Jurkat, Clone E6-1 (cell line): ENCODE measurements around the gene RALGAPB.
A peak's percentile ranks its signal among the peaks of the same experiment; 100 is the strongest.
"Not testable (repeated sequence)": the region's sequence is repeated elsewhere in the genome, so short reads cannot be mapped to it uniquely, and the experiment has no call there.

Source experiments
- DNase-seq: peaks from one replicate; pipeline ENCODE4 v3.0.0-alpha.2; 2011; ENCODE audit warnings: low read depth, low spot score
- H3K4me3 ChIP-seq: 2 replicates; pipeline ENCODE4 v1.5.1; 2011; ENCODE audit warnings: mild to moderate bottlenecking, low read length, control low read depth, moderate library complexity

Gene RALGAPB

DNA sequence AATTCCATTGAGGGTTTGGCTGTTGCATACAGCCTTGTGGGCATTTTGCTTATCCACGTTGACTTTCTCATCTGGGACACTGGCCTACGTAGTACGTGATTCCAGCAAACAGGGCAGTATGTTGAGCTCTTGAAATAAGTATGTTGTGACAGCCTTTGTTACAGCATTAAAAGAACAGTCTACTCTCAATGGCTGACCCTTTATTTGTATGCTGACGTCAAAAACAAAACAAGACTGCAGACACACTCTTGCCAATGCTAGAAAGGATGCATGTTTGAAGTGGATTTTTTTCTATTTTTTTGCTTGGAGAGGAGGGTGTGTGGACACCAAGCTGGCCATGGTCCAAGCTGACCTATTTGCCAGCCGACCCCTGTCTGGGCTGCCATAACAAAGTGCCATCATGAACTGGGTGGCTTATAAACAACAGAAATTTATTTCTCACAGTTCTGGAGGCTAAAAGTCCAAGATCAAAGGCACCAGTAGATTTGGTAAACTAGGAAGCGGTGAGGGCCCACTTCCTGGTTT lies 26.7 kb upstream of the RALGAPB start:
- DNase-seq: no peak
- H3K4me3 ChIP-seq: peak overlapping the region; percentile 95

DNA sequence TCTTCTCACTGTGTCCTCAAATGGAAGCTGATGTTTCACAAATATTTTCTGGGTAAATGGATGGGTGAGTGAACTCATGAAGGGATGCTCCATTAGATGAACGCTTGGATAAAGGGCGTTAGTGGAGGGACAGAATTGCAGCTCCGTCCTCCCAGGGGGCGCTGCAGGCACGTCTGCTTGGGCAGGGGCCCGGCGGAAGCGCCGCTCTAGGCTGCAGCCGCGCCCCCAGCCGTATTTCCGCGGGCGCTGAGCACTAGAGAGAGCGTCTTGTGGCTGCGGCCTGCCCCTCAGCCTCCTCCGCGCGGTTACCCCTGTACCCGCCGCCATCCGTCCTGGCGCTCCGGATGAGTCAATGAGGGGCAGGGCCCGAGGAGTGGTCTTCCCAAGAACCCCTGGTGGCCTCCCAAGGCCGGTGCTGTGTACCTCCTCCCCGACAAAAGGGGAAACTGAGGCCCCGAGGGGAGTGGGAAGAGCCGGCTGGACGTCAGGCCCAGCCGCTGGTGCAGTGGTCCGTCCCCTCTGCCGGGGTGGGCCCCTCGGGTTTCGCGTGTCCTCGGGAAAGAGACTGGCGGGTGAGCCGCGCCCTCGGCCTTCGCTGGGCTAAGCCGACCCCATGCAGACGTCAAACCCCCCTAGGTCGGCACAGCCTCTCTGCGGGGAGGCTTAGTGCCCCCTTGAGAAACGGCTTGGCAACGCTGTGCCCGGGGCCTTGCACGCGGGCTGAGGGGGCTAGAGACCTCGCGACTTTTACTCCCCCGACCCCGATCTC lies 26.0 kb upstream of the RALGAPB start:
- H3K4me3 ChIP-seq: peak overlapping the region; percentile 95
- DNase-seq: peak; percentile 92

DNA sequence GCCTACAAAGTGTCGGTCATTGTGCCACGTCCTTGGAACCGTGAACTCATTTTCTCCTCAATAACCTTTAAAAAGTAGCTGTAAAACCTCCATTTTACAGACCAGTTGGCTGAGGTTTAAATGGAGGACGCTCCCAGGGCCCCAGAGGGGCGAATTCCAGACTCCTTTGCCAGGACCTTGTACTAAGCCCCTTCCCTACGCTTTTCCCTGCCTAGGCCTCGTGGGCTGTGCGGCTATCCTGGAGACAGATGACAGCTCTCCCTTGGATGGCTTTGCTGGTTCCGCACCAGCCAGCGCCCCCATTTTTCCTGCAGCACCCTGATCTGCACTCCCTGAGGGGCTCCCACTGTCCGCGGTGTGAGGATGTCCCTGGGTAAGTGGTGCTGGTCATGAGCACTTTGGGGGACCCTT lies 25.4 kb upstream of the RALGAPB start:
- DNase-seq: no peak

DNA sequence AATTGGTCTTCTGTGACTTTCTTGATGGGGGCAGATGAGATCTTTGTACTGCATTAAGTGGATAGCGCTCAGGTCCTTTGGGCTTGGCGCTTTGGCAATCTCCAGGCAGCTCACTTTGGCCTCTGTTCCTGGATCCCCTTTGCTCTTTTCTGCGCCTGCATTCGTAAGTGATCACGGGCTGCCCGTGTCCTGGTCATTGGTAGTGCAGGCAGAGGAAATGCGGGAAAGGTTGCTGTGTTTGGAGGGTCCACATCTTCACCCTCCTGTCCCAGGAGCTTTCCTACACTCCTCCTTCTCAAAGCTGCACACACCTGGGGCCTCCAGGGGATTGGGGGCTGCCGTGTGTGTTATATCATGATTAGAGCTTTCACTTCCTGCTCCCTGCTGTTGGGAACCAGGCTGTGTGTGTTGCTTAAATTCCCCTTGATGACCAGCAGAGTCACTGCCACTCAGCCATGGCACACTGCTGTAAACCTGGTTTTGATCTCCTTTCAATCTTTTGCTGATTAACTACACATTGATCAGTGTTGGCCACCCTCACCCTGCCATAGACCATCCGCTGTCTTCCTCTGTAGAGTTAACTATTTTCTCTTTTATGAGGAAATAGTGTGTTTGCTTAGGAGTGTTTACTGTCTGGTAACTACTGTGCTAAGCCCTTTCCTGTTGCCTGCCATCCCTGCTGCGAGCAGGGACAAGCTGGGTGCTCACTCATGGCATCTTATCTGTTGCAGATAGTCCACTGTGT lies 24.5 kb upstream of the RALGAPB start:
- peak; percentile 35 for DNase-seq
- H3K4me3 ChIP-seq: peak overlapping the region; percentile 95

More for the DNA sequence above, 25.4 kb upstream of the RALGAPB start:
- H3K4me3 ChIP-seq: peak overlapping the region; percentile 95

DNA sequence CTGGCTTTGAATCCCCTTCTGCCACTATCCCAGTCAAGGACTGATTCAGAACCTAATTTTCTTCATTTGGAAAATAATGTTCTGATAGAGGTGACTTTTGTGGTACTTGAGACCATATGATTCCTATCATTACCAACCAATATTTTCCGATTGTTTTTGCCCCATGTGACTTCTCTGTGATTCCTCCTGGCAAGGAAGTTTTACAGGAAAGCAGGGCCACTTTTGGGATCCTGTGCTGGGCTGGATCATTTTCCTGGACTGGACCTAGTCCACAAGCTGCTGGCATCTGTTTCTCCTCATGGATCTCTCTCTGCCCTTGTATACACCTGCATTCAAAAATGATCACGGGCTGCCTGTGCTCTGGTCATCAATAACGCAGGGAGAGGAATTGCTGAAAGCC lies 23.6 kb upstream of the RALGAPB start:
- H3K4me3 ChIP-seq: no peak overlapping the region

DNA sequence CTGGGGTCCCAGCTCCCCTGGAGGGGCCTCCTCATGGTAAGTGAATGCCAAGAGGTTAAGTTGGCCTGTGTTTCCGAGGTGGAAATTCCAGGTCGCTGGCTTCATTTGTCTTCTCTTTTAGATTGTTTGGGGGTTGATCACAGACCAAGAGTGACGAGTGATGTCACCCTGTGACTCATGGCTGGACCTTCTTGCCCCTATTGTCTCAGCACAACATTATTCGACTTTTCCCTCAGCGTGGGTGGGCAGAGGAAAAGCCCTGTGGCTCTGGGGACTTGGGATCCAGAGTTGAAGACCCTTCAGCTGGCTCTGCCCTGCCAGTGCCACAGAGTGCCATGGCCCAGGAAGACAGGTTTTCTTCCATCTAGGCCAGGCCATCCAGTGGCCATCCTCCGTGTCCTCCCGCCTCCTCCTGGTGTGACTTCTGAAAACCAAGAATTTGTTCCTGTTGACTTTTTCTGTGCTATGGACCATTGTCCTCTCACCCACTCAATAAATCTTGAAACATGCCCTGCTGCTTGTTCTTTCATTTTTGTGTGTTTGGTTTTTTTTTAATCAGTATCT lies 22.1 kb upstream of the RALGAPB start:
- no peak overlapping the region for H3K4me3 ChIP-seq
- DNase-seq: no peak

More for the DNA sequence above, 23.6 kb upstream of the RALGAPB start:
- no peak for DNase-seq

DNA sequence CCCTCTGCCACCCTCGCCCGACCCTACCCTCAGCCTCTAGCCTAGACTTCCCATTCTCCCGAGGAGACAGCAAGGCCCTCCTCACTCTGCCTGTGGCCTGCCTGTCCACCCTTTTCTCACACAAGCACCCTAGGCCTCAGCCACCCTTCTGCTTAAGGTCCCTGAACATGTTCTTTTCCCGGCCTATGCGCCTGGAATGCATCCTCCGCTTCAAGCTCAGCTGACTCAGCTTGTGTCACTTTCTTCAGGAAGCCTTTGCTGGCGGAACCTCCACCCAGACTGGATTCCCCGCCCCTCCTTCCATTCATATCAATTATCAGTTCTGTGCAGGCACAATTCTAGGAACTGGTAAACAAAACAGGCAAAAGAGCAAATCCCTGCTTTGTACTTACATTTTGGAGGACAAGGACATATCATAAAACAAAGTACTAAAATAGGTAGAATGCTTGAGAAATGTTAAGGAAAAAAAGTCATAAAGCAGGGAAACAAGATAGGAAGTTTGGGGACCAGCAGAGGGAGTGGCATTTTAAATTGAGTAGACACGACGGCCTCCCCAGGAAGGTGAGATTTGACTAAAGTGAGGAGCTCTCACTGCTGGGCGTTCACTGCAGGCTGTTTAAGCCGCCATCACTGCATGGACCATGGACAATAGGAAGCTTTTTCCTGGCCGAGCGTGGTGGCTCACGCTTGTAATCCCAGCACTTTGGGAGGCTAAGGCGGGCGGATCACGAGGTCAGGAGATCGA lies 19.6 kb upstream of the RALGAPB start:
- DNase-seq: no peak
- no peak overlapping the region for H3K4me3 ChIP-seq

DNA sequence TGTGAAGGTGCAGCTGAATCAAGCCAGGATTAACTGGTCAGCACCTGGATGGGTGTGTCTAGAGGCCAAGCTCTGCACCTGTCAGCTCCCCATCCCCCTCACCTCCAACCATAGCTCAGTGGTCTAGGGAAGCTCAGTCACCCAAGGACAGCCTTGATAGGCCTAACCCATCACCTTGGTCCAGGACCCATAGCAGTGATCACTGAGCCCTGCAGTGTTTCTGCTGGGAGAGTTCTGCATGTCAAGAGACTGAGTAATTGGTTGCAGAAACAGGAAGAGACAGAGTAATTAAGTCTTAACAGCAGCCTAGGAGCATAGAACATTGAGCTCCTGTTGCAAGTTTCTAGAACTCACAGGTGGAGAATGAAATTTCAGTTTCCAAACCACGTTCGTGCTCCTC lies 18.7 kb upstream of the RALGAPB start:
- no peak for DNase-seq
- no peak overlapping the region for H3K4me3 ChIP-seq

DNA sequence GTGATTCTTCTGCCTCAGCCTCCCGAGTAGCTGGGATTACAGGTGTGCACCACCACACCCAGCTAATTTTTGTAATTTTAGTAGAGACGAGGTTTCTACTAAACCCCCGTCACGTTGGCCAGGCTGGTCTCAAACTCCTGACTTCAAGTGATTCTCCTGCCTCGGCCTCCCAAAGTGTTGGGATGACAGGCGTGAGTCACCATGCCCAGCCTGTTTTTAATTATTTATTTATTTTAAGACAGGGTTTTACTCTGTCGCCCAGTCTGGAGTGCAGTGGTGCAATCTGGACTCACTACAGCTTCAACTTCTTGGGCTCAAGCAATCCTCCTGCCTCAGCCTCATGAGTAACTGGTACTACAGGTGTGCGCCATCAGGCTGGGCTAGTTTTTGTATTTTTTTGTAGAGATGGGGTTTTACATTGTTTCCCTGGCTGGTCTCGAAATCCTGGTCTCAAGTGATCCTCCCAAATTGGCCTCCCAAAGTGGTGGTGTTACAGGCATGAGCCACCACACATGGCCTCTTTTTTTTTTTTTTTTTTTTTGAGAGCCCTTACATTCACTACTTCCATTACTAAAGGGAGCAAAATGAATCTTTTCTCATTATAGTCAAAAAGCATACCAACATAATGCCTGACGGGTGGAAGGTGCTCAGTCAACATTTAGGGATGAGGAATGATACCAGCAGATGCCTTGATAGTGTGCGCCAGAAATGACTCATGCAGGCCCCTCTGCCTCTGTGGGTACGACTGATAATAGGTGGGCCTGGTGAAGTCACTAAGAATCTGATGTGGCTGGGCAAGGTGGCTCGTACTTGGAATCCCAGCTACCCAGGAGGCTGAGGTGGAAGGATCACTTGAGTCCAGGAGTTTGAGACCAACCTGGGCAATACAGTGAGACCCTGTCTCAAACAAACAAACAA lies 17.8 kb upstream of the RALGAPB start:
- DNase-seq: no peak
- no peak overlapping the region for H3K4me3 ChIP-seq

DNA sequence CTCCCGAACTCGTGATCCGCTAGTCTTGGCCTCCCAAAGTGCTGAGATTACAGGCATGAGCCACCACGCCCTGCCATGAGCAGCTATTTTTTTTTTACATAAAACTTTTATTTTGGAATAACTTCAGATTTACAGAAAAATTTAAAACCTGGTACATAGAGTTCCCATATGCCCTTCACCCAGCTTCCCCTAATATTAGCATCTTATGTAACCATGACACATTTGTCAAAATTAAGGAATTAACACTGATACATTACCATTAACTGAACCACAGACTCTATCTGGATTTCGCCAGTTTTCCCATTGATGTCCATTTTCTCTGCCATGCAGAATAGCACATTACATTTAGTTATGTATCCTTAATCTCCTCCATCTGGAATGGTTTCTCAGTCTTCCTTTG lies 14.3 kb upstream of the RALGAPB start:
- H3K4me3 ChIP-seq: no peak overlapping the region
- no peak for DNase-seq

DNA sequence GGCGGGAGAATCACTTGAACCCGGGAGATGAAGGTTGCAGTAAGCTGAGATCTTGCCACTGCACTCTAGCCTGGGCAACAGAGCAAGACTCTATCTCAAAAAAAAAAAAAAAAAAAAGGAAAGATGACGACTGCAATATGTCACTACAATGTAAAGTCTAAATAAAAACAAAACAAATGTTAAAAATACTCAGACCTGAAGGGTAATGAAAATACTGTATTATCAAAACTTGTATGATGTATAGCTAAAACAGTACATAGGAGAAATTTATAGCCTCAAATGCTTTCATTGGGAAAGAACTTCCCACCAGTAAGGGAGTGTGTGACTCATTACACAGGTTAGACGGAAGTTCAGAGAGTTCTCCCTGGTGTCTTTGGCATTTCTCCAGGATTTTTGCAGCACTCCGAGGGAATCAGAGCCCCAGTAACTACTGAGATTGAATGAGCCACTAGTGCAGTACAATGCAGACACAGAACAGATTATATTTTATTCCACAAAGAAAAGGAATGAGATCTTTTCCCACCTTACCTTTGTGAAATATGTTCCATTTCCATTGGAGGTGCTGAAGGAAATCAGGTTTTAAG lies 12.5 kb upstream of the RALGAPB start:
- DNase-seq: no peak

DNA sequence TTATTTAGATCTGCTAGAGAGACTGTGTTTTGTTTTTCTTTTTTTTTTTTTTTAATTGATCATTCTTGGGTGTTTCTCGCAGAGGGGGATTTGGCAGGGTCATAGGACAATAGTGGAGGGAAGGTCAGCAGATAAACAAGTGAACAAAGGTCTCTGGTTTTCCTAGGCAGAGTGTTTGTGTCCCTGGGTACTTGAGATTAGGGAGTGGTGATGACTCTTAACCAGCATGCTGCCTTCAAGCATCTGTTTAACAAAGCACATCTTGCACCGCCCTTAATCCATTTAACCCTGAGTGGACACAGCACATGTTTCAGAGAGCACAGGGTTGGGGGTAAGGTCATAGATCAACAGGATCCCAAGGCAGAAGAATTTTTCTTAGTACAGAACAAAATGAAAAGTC lies 12.0 kb upstream of the RALGAPB start:
- DNase-seq: not testable (repeated sequence)

More for the DNA sequence above, 12.5 kb upstream of the RALGAPB start:
- H3K4me3 ChIP-seq: no peak overlapping the region

DNA sequence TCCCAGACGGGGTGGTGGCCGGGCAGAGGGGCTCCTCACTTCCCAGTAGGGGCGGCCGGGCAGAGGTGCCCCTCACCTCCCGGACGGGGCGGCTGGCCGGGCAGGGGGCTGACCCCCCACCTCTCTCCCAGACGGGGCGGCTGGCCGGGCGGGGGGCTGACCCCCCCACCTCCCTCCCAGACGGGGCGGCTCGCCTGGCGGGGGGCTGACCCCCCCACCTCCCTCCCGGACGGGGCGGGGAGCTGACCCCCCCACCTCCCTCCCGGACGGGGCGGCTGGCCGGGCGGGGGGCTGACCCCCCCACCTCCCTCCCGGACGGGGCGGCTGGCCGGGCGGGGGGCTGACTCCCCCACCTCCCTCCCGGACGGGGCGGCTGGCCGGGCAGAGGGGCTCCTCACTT lies 11.5 kb upstream of the RALGAPB start:
- H3K4me3 ChIP-seq: not testable (repeated sequence)

More for the DNA sequence above, 12.0 kb upstream of the RALGAPB start:
- H3K4me3 ChIP-seq: not testable (repeated sequence)

DNA sequence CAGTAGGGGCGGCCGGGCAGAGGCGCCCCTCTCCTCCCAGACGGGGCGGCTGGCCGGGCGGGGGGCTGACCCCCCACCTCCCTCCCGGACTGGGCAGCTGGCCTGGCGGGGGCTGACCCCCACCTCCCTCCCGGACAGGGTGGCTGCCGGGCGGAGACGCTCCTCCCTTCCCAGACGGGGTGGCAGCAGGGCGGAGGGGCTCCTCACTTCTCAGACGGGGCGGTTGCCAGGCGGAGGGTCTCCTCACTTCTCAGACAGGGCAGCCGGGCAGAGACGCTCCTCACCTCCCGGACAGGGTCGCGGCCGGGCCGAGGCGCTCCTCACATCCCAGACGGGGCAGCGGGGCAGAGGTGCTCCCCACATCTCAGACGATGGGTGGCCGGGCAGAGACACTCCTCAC lies 11.1 kb upstream of the RALGAPB start:
- H3K4me3 ChIP-seq, DNase-seq: not testable (repeated sequence)

More for the DNA sequence above, 11.5 kb upstream of the RALGAPB start:
- not testable (repeated sequence) for DNase-seq

DNA sequence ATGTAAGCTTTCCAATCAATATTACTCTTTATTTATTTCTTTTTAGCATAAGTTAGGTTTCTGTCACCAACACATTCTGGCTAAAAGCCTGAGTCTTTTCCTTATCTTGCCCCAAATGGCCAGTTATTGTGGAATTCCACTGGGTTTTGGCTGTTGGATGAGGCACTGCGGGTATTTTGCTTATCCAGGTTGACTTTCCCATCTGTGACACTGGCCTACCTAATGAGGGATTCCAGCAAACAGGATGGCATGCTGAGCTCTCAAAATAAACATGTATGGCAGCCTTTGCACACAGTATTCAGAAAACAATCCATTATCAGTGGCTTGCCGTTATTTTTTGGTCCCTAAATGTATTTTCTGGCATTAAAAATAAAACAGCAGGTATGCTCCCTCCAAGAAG lies 6.5 kb upstream of the RALGAPB start:
- no peak for DNase-seq
- no peak overlapping the region for H3K4me3 ChIP-seq

DNA sequence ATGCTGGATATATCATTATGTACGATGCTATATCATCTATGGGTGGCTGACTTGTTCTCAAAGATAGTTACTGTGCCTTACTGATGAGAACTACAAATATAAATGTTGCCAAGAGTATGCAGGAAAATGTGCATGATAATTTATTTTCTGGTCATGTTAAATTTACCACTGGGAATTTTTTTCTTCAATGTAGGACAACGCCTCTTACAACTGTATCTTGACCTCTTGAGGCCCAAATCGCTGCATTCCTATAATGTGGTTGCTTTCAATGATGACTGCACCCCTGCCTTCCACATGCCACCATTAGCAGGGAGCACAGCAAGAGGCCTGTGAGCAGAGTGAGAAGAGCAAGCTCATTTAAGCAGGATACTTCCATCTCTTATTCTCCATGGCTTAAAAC lies 5.7 kb upstream of the RALGAPB start:
- no peak overlapping the region for H3K4me3 ChIP-seq
- DNase-seq: no peak

DNA sequence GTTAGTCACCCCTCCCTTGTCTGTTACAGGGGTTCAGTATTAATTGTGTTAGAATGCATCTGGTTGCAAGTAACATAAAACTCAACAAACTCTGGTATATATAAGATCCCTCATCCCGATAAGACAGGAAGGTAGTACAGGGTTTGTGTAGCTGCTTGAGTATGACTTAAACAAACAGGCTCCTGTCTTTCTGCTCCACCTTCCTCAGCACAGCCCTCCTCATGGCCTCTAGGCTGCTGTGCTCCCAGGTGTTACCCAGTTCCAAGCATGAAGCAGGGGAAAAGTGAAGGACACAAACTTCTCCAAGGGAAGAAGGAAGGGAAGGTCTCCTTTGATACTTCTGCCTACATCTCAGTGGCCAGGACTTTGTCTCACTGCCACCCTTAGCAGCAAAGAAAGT lies 1.4 kb upstream of the RALGAPB start:
- H3K4me3 ChIP-seq: no peak overlapping the region

DNA sequence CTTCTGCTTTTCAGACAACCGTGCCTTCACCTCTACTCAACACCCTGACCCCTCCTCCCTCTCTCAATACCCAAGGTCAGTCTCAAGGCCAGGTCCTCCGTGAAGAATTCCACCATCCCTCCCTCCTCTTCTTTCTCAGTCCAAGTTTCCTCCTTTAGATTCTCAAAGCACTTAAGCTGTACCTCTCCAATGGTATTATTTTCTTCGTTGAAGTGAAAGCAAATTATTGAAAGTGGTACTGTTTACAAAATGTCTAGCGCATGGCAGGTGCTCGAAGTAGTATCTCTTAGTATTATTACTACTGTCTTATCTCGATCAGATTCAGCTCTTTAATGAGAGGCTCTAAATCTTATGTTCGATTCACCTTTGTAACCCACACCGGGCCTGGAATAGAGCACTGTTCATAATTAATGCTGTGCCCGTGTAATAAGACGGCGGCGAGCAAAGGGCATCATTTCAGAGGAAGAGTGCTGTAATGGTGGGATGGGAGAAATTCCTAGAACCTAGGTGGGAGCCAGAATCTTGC lies 593 bp upstream of the RALGAPB start:
- H3K4me3 ChIP-seq: peak overlapping the region; percentile 69

More for the DNA sequence above, 1.4 kb upstream of the RALGAPB start:
- DNase-seq: no peak

More for the DNA sequence above, 593 bp upstream of the RALGAPB start:
- DNase-seq: no peak
